Stimulated activated CD4-positive, alpha-beta T cell treated with anti-CD3 and anti-CD28 coated beads, TNF-alpha, amount 100 ng/mL, for 4 hours (primary cell): ENCODE data around the gene ITGB1BP1.
"Not testable (repeated sequence)": the region's sequence is repeated elsewhere in the genome, so short reads cannot be mapped to it uniquely, and the experiment has no call there.

ENCODE experiments used
- DNase-seq, 3 experiments: peaks; one replicate each; pipeline ENCODE4 v3.0.0-alpha.2; 2020; ENCODE audit warnings: low read depth in 3 of 3

Gene ITGB1BP1

DNA sequence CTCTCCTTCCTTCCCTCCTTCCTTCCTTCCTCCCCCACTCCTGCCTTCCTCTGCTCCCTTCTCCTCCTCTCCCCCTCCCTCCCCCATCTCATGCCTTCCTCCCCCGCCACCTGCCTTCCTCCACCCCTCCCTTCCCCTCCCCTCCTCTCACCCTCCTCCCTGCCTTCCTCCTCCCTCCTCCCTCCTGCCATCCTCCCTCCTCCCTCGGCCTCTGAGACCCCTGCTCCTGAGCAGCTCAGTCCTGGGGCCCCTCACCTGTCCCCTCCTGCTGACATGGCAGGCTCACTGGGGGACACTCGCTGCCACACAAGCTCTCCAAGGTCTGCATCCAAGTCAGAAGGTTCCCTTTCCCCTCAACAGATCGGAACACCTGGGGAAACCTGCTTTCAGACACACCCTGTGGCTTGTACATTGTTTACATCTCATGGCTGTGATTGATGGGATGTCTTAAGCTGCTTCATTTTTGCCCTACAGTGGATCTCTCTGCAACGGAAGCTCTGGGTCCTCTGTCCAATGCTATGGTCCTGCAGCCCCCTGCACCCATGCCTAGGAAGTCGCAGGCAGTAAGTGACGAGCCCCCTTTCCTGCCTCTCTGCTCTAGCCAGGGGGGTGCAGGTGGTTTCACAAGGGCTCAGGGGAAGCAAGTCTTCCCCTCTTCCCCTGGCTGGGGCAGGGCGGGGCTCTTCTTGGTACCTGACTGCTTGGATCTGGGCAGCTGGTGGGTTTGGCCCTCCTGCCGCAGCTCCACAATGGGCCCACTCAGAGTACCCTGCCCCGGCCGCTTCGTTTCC is 22.9 kb downstream of the ITGB1BP1 start:
- no peak for DNase-seq

DNA sequence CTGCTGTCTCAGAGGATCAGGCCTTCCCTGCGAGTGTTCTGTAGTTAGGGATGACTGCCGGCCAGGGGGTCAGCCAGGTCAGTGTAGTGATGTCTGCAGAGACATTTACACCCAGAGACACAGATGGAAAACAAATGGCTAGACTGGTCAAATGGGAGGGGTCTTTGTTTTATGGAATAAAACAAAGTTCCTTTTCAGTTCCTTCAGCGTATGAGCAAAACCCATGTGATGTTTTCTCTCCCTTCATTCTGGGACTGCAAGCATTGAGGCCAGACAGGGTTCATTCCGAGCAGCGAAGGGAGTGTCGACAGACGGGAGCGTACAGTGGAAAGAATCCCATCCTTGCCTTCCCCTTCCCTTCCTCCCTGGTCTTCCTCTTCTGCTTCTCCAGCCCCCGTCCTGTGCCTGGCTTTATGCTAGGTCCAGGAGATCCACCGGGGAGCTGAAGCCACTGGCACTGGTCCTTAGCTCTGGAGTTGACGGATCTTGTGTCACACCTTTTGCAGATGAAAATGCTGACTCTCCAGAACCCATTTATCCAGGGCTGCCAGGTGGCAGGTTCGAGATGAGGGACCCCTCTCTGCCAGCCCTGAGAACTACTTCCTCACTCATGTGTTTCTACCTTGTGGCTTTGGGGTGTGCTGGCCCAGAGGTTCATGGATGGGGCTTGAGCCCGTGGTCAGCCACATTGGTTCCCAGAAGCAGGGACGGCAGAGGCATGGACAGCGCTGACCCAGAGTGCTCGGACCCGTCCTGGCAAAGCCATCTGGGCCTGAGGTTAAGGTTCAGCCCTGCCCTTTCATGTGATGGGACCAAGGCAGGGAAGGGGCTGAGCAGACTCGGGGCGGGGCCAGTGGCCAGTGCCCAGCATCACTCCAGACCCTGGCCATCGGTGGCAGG is 24.2 kb downstream of the ITGB1BP1 start:
- DNase-seq: no peak

- not testable (repeated sequence) for DNase-seq
Measured at GRCh38 chr2:9398251-9398650, 25.1 kb downstream of the ITGB1BP1 start.

- no peak for DNase-seq
Measured at GRCh38 chr2:9397201-9397600, 26.1 kb downstream of the ITGB1BP1 start.

DNA sequence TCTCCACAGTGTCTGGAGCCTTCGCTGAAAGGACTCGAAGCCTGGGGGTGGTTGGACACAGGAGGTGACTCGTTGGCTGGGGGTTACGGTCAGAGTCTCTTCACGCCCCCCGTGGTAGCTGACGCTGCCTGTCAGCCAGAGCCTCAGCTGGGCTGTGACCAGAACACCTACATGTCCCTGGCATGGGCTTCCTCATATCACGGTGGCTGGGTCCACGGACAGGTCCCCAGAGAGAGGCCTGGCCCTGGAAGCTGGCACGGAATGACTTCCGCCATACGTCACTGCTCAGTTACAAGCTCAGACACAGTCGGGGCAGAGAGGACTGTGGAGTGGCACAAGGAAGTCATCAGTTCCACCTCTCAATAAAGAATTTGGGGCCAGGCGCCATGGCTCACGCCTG is 28.5 kb downstream of the ITGB1BP1 start:
- DNase-seq: no peak

DNA sequence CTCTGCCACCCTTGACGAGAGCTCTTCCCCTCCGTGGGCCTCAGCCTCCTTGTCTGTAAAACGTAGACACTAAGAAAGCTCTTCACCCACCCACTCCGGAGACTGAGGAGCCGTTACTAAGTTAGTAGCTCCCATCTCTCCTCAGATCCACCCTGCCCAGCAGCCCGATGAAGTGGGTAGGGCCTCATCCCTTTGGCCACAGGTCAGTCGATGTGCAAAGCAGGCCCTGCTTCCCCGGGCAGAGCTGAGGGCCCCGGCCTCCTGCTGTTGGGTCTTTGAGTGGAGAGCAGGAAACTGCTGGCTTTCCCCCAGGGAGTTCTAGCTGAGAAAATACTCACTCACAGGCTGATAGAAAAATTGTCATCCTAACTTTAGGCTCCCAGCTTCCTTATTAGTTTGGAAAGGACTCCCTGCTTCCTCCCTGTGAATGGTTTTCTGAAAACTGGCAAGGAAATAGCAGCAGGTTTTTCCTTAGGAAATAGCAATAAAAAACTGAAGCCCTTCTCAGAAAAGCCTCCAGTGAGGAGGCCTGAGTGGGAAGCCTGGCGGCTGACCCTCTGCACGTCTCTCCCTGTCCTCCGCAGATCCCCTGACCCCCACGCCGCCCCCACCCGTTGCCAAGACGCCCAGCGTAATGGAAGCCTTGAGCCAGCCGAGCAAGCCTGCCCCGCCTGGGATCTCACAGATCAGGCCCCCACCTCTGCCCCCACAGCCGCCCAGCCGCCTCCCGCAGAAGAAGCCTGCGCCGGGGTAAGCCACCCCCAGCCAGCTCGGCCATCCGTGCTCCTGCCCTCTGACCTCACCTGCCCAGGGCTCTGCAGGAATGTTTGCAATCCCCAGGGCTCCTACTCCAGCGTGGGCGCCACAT is 30.2 kb downstream of the ITGB1BP1 start:
- no peak for DNase-seq

DNA sequence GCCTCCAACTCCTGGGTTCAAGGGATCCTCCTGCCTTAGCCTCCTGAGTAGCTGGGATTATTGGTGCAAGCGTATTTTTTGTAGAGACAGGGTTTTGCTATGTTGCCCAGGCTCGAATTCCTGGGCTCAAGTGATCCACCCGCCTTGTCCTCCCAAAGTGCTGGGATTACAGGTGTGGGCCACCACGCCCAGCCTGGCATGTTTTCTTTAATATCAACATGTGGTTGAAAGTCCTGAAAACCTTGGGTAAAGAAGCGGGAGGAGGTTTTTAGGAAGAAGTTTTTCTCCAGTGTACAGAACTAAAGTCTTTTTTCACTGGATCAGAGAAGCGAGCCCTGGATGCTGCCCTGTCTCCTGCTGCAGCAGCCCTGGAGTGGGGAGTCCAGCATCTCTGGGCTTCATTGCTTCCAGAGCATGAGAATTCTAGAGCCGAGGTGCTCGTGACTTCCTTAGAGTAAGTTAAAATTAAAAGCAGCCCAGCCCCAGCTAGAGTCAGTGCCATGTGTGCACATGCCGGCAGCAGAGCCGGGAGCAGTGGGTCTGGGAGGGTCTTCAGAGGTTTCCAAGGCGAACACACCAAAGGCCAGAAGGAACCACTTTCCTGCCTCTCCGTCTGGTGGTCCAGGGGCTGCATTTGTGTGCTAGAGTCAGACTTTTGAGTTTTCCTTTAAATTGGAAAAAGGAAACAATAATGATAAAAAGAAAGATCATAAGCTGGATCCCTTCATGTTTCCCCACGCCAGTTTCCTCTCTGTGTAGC is 31.2 kb downstream of the ITGB1BP1 start:
- no peak for DNase-seq

DNA sequence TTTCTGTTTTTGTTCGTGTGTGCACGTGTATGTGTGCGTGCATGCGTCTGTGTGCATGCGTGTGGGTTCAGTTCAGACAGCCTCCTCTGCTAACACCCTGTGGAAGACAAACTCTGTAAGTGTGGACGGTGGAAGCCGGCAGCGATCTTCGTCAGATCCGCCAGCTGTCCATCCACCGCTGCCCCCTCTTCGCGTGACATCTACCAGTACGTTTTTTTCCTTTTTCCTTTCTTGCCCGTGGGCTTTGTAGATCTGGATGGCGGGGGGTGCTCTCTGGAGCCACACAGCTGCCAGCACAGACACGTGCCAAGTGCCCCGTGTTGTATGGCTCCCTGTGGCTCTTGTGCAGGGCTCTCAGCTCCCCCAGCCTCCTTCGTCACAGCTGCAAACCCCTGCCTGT is 32.3 kb downstream of the ITGB1BP1 start:
- DNase-seq: no peak

DNA sequence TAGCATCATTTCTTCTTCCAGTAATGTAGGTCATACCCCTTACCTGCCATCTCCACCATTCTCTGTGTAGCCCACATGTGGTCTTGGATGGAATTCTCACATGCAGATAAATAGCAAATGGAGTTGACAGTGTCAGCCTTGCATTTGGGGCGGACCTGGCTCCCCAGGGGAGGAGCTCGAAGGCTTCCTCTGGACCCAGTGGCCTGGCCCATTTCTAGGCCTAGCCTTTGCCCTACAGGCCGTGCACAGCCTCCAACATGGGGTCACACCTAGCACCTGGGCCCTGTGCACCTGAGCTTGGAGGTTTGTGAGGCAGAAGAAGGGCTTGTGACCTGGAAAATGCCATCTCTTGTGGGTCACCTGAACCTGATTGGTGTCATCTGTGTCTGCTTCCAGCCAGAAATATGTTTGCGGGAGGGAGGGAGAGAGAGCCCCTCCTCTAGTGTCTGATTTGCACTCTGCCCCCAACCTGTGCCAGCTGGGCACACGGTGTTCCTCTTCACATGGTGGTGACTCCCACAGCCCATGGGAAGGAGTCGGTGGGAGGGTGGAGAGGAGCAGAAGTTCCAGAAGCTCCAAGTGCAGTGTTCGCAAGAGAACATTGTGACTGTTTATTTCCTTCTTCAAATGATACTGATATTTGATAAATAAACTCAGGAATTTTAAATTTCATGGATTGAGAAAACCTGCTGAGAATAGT is 33.0 kb downstream of the ITGB1BP1 start:
- DNase-seq: no peak

- DNase-seq: no peak
Measured at GRCh38 chr2:9388950-9389911, 34.1 kb downstream of the ITGB1BP1 start.

GRCh38 chr2:9388199-9388681 is 35.1 kb downstream of the ITGB1BP1 start:
- no peak for DNase-seq

DNA sequence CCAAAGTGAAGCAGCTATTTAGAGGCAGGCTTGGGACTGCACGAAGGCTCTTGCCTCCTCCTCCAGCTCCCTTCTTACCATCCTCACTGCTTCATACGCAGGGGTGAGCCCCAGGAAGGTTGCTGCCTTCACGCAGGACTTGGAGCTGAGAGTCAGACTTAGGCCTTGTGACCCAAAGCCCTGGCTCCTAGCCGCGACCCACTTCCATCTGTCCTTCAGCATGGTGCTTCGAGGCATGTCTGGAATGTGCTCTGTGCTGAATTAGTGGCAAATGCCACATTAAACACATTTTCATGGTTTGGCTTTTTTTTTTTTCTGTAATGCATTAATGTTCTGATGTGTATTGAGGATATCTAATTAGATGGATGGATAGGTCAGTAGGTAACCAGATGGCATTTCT is 37.5 kb downstream of the ITGB1BP1 start:
- no peak for DNase-seq

DNA sequence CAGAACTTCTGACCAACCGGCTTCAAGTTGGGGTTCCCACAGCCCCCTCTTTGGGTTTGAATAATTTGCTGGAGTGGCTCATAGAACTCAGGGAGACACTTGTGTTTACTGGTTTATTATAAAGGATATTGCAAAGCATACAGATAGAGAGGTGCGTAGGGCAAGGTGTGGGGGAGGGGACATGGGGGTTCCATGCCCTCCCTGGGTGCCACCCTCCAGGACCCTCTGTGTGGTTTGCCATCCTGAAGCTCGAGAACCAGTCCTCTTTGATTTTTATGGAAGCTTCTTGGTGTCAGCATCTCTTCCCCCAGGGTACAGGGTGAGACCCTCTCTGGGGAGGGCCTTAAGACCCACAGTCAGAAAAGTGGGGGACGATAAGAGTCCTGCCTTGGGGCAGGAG is 38.8 kb downstream of the ITGB1BP1 start:
- no peak for DNase-seq

DNA sequence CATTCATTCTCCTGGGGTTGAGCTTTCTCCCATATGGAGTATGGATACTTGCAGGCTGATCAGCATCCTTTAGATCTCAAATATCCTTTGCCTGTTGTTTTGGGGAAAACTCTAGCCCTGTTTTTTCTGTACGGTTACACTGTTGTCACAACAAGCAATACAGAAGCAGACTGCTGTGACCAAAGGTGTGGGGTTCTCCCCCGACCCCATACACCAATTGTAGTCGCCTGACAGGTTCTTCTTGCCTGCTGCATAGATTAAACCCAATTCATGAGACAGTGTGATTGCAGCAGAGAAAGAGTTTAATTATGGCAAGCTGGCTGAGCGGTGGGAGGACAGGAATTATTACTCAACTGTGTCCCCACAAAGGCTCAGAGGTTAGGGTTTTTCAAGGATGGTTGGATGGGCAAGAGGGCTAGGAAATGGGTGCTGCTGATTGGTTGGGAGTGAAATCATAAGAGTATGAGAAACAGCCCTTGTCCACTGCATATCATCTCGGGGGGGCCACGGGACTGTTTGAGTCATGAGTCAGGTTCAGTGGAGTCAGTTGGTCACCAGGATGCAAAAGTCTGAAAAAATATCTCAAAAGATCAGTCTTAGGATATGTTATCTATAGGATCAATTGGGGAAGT is 40.6 kb downstream of the ITGB1BP1 start:
- no peak for DNase-seq

DNA sequence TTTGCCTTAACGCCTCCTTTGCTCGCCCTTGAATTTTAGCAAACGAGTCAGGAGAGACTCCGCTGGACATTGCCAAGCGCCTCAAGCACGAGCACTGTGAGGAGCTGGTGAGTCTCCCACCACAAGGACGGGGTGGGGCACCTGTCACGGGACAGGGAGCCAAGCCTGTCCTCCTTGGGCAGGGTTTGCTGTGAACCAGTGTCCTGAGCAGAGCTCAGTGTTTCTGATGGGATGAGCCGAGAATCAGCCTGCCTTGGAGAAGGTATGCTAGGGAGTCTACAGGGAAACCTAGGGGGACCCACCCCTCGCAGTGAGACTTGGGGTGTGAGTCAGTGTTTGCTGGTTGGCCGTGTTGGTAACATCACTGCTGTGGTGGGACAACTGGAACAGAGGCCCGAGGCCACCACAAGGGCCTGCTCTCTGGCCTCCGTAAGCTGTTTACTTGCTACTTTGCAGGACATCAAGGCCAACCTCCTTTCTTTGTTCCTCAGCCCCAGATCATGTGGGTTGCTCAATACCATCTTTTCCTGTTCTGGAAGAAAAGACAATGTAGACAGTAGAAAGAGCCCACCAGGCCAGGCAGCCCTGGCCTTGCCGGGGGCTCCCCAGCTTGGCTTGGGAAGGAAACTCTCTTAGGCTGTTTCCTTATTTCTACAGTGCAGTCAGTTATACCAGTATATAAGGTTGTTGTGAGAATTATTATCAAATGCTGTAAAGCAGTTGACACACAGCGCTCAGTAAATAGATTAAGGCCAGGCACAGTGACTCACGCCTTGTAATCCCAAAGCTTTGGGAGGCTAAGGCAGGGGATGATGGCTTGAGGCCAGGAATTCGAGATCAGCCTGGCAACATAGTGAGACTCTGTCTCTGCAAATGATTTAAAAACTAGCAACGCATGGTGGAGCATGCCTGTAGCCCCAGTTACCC is 42.4 kb downstream of the ITGB1BP1 start:
- DNase-seq: no peak

- no peak for DNase-seq
Measured at GRCh38 chr2:9379391-9379755, 44.0 kb downstream of the ITGB1BP1 start.
